GM21786 (cell line): ENCODE data around the gene ELL2.

Experiments used
- ATAC-seq: cut with Tn5 transposase; IDR thresholded peaks from one replicate; pipeline ENCODE4 v1.9.1; 2021; ENCODE audit not compliant: unreplicated experiment

Gene ELL2

DNA sequence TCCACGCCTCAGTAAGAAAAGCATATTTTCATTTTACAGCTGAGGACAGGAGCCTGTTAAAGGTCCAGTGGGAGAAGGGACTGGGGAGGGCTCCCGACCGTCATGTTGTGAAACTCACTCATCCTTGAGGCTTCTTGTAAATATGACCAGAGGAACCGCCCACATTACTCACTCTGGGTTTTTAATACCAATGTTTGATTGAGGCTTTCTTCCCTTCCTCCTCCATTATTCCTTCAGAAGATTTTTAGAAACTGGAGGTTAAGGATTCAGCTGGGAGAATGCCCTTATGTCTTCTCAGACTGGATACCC lies 77.7 kb downstream of the ELL2 start:
- peak; percentile 66 for ATAC-seq

DNA sequence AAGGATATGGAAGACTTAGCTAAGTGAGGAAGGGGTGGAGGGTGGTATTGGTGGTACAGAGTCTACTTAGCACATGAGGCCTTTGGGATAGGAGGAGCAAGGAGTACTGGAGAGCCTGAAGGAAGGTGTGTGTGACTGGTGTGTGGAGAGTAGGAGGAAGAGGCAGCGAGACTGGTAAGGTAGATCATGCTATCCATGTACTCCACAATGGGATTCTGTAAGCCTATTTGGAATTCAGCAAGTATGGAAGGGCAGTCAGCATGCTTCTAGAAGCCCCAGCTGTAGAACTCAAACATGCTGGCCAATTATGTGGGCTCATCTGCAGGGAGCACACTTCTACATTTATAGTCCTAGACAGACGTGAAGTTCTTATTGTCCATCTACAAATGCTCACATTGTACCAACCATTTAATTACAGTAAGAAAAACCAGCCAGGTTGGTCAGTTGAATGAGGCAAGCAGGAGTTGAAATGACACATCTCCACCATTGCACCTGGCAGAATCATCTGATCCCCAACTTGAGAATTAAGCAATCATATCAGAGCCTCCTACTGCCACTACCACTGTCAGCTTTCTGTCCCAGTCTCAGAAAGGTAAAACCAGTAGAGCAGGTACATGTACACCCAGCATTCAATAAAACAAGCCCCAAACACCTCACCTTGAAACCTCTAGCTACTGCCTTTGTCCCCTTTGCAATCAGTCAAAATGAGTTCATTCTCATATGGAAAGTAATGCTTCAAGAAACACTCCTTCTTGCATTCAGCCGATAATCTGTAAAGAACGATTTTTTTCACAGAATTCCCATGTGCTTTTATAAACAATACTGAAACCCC lies 78.2 kb downstream of the ELL2 start:
- peak; percentile 51 for ATAC-seq

DNA sequence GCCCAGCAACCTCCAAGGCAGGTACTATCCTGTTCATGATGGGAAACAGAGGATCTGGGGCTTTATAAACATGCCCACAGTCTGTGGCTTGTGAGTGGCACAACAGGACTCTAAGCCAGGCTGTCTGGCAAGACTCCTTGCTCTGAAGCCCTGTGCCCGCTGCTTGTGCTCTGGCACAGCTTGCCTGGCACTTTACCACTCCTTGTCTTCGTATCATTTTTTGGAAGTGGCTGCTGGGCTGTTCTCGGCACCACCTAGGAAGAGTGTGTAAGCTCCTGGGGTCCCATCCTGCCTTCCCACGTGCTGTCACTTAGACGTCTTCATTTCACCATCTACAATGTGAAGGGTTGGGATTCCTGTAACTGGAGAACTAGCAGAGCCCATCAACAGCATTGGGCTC lies 79.8 kb downstream of the ELL2 start:
- ATAC-seq, result no peak

DNA sequence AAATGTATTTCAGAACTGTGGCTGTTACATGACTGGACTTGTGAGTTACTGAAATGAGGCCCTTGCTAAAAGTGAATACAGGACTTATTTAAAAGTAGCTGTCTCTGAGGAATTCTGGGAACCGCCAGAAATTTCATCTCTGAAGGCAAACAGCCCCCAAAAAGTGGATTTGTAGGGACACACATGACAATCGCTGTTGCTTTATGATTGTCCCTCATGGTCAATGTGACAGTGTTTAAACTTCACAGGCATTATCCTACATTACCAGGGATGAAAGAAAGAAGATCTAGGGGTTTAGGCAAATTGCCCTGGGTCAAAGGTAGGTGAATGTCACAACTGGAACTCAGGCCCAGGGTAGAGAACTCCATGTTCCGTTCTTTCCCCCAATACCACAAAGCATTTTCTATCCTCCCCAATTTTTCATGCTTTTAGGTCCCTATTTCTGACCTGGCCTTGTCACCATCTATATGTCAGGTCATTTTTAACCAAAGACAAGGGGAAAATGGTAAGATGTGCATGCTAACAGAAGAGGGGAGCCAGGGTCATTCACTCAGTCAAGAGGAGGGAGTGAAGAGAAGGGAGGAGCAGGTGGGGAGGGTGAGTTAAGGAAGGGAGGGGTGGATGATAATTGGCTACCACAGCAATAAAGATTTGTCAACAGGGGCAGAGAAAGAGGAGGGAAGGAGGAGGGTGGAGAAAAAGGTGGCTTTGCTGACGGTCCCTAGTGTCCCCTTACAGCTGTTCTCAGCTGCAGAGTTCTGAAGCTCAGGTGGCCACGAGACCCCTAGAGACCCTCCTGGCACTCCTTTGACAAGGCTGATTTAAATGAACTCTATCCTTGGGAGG lies 81.3 kb downstream of the ELL2 start:
- ATAC-seq, result no peak

DNA sequence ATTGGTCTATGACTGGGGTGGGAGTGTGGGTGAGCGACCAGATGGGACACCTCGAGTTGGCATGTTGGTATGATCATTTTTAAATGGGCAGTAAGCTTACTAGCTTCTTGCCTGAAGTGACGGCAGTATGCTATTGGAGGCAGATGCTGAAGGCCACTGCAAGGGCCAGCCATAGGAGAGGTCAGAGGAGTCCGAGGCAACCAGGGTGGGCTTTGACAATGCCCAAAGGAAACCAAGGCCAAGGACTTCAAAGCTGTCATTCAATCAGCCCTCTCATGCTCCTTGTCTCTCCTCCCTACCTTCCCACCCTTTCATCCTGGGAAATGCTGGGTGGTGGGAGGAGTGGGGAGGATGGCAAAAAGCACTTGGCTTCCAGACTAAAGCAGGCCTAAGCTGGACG lies 82.0 kb downstream of the ELL2 start:
- no peak for ATAC-seq

DNA sequence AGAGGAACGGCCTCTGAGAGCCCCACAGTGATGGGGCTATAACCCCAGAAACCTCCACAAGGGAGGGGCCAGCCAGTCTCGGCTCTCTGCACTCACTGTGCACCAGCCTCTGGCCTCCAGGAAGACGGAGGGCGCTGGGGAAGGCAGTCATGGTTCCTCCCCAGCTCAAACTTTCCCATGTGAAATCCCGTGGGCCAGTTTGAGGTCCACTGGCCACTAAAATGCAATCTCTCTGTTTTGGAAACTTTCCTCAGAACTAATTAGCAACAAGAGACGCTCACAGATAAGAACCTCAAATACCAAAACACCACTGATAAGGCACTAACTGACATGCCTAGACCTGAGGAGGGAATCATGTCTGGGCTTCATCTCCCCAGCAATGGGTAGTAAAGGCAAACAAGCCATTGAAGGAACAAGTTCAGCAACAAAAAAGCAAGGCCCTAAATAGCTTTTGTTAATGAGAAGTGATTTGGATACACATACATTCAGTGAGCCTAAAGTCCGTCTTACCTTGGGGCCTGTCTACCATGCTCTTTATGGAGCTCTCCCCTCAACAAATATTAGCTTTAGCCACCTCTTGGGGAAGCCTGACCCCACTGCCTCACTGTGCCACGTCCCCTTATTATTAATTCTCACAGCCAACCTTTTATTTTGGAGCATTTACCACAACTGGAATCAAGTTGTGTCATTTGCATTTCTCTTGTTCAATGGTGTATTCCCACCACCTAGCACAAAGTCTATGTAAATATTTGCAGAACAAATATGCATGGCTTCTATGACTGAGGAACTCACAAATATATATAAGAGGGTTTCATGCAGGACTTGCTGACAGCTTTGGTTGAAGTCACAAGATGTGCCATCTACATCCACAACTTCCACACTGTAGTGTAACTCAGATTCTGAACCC lies 83.0 kb downstream of the ELL2 start:
- ATAC-seq, result peak; percentile 47

DNA sequence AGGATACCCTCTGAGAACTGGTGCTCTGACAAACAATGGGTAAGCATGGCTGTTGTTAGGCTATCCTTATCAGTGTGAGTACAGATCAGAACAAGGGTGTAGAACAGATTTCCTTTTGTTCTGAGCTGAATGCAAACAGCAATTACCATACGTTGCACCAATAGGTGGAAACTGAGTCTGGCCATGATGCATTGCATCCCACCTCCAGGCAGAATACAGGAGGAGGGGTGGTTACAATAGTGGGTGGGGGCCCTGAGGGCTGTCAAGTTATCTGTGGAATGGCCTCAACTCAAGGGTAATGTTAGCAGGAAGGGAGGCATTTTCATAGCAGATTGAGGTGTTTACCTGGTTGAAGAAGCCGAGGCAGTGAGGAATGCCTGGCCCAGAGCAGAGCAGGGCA lies 84.9 kb downstream of the ELL2 start:
- no peak for ATAC-seq

DNA sequence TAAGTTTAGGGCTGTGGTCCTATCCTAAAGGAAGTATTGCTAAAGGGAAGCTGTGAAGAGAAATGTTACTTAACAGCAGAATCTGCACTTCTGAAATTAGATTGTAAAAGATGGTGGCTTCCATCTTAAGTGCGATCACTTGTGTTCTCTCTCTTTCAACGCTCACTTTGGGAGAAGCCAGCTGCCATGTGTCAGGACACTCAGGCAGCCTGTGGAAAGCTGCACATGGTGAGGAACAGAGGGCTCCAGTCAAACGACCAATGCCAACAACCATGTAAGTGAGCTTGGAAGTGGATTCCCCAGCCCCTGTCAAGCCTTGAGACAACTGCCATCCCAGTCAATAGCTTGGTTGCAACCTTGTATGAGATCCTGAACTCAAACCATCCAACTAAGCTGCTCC lies 87.4 kb downstream of the ELL2 start:
- no peak for ATAC-seq

DNA sequence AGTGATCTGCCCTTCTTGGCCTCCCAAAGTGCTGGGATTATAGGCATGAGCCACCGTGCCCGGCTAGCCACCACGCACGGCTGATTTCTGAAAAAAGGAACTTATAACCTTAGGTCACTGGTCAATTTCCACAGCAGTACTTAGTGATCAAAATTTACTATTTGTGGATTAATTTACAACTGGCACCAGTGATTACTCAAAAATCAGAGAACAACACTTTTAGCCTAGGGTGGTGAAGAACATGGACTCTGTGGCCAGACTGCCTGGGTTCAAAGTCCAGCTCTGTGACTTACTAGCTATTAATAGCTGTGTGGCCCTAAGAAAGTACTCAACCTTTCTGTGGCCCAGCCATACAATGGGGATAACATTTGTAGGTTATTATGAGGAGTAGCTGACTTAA lies 88.3 kb downstream of the ELL2 start:
- no peak for ATAC-seq

DNA sequence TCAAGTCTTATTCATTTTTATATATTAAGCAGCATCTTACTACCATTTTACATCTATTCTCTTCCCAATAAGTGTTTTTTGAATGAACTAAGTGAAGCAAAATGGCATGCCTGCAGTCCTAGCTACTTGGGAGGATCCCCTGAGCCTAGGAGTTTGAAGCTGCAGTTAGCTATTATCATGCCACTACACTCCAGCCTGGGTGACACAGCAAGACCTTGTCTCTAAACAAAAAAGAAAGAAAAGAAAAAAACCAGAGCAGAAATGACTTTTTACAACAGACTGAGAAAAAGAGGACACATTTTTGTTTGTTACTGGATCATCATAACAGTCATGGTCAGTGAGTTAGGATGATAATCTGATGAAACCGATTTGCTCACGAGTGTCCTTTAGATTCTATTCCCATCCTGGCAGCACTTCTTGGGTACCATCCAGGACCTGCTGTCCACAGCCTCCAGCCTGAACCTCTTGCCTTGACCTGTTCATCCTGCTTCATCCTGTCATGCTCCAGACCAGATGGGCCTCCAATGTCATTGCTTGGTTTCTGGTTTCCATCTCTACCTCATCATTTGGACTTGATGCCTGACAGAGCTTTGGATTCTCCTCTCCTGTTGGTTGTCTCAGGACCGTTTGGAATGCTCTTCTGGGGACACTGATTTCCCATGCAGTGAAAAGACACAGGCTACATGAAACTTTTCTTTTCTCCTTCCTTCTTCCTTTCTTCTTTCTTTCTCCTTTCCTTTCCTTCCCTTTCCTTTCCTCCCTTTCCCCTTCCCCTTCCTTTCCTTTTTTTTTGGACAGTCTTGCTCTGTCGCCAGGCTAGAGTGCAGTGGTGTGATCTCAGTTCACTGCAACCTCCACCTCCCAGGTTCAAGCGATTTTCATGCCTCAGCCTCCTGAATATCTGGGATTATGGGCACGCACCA lies 89.0 kb downstream of the ELL2 start:
- no peak for ATAC-seq

DNA sequence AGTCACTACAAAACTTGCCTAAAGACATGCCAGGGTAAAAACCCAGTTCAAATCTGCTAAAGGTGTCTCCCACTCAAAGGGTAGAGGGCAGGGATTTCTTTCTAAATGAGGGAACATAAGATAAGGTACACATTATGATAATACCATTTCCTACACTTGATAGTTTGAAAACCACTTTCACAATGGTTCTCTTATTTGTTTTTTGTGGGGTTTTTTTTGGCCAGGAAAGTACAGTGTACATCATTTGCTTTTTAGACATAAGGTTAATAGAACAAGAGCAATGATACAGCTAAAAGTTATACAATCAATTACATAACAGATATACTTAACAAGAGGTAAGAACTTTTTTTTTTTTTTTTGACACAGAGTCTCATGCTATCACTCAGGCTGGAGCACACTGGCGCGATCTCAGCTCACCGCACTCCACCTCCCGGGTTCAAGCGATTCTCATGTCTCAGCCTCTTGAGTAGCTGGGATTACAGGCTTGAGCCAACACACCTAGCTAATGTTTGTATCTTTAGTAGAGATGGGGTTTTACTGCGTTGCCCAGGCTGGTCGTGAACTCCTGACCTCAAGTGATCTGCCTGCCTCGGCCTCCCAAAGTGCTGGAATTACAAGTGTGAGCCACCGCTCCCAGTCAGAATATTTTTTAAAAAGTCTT lies 90.4 kb downstream of the ELL2 start:
- ATAC-seq, result no peak

DNA sequence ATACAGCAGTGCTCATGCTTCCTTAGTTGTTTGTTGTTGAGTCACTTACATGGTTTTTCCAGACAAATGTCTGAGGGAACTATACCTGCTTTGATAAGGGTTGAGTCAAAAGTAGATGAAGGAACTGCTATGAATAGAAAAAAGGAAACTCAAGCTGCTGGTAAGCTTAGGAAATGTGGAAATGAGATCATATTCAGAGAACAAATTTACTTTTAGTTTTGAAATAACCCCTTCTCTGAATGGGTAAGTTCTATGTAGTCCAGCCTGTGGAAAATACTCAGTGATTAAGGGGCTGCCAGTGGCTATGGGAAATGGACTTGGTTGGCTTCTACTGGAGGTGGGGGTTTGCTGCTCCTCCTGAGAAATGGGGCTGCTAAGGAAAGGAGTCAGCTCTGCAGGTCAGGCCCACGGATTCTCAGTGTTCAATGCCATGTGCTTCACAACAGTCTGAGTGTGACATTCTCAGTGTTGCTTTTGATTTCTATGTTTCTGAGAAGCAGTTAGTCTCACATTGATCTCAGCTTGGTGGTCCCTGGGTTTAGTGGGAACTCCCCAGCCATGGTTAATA lies 91.5 kb downstream of the ELL2 start:
- peak; percentile 64 for ATAC-seq

DNA sequence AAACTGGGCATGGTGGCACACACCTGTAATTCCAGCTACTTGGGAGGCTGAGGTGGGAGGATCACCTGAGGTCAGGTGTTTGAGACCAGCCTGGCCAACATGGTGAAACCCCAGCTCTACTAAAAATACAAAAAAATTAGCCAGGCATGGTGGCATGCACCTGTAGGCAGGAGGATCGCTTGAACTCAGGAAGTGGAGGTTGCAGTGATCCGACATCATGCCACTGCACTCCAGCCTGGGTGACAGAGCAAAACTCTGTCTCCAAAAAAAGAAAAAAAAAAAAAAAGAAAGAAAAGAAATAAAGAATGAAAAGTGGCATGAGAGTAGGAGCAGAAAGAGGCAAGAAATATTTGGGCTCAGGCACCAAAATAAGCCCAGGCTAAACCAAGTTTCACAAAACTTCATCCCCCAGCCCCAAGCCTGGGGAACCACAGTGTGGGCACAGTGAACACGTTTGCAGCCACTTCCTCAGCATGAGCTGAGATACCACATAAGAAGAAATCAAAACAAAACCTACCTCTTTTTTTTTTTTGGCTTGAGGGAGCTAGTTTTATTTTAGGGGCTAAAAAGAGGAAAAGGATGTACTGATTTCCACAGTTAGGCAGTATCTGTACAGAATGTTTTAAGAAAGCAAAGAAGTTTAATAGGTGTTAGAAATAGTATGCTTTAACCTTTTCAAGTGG lies 92.3 kb downstream of the ELL2 start:
- ATAC-seq, result peak; percentile 49

DNA sequence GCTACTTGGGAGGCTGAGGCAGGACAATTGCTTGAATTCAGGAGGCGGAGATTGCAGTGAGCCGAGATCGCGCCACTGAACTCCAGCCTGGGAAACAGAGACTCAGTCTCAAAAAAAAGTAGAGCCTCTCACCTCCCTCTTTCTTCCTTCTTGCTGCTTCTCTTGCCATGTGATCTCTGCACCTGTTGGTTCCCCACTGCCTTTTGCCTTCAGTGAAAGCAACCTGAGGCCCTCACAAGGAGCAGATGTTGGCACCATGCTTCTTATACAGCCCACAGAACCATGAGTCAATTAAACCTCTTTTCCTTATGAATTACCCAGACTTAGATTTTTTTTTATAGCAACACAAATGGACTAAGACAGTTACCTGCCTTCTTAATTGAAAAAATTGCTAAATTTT lies 93.5 kb downstream of the ELL2 start:
- ATAC-seq, result no peak

DNA sequence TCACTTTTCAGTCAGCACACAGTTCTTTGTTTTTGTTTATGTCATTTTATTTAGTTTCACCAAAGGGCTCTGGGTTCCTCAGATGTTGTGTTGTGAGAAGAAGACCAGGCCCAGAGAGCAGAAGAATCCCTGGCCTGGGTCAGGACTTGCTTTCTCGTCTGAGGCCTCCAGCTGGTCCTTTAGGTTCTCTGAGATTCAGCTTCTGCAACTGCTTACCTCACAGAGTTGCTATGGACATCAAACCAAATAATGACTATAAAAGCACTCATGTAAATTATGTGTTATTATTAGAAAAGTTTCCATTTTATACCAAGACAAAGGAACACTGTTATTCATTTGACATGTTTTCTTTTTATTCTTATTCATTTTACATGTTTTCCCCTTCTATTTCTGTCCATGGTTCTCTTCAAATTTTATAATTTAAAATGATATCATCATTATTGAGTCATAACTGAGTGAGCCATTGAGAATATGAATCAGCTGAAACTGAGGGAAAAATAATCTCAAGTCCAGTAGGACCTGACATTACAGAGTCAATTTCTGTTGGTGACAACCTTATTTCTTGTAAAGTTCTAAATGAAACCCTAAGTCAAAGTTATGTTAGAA lies 95.1 kb downstream of the ELL2 start:
- ATAC-seq, result no peak

DNA sequence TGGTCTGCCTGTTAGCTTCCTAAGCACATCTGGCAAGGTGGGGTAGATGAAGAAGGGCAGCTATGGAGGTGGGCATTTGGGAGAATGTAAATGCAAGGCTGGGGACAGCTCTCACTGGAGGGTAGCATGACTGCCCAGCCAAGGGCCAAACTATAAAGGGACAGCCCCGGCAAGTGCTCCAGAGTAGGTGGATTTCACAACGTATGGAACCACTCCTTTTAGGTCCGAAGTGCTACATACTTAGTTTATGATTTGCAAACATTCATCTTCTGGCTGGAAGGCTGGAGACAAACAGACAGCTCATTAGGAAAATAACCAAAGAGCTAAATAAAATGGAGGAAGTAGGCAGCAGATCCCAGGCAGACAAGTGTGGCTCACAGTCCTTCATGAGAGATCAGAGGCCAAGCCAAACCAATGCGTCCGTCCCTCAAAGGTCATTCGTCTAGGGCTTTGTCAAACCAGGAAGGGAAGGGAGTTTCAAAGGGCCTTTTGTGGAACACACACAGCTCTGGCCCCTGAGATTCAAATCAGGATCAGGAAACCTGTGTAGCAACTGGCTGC lies 96.6 kb downstream of the ELL2 start:
- no peak for ATAC-seq

DNA sequence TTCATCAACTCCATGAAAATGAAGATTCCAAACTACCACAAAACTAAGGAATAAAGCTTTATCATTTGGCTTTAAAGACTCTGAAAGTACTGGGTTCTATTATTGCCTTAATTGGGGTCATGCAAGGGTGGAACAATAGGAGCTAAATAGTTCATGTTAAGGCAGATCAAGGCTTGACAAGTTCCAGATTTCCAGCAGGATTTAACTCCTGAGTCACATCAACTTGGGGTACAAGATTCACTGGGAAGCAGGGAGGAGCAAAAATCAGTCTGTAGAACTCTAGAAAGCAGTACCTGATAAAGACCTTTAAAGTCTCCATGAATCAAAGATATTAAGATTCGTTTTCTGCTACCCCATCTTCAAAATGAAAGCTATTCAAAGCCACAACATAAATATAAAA lies 97.2 kb downstream of the ELL2 start:
- no peak for ATAC-seq

DNA sequence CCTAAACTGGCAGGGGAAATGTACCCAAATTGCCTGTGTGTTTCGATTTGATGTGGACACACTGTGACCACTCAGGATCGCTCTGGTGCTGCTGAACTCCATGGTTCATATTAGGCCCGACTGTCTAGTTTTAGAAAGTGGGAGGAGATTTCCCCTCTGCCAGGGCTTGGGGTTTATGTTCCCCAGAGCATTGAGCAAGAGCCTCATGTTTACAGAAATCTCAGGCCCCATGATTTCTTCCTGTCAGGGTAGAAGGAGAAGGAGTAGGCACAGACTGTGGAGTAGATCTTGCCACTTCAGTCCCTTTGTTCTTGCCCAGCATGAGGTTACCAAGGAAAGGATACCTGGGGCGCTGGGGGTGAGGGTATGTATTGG lies 98.3 kb downstream of the ELL2 start:
- no peak for ATAC-seq
